ENCODE measurements around the gene ZMYM2. TPM values are rescaled to one million over a fixed set of nuclear protein-coding genes. Genes with fewer than 3 reads are reported as not detected.

Gene ZMYM2
- polyA plus RNA-seq, 3 donors = 6.7 to 32.6 (median 8.5) TPM

DNA sequence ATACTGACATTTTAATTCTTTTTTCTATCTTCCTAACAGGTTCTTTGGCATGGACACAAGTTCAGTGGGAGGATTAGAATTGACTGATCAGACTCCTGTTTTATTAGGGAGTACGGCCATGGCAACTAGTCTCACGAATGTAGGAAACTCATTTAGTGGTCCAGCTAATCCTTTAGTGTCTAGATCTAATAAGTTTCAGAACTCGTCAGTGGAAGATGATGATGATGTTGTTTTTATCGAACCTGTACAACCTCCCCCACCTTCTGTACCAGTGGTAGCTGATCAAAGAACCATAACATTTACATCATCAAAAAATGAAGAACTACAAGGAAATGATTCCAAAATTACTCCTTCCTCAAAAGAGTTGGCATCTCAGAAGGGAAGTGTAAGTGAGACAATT is 34.5 kb downstream of the ZMYM2 start:
- Mint-ChIP-seq H3K36me3 (peaks cover 46 to 79% of the 10 kb centered on the region in 2 donors), H3K9me3 (no peaks in the 10 kb centered on the region), H3K4me3 (no peak overlapping the region), H3K27me3 (ENCODE audit: low read depth in 3 of 3) (peaks cover 0 to 1% (median 0%) of the 10 kb centered on the region in 3 donors), H3K4me1 (peaks cover 7% of the 10 kb centered on the region), H3K27ac (no peak overlapping the region)
- Histone ChIP-seq H4K20me1 (ENCODE audit: insufficient read depth, low read length) (peaks cover 98% of the 10 kb centered on the region), H3K9ac (ENCODE audit: insufficient read depth, low read length, poor library complexity, severe bottlenecking) (no peak overlapping the region), H2AFZ (ENCODE audit: insufficient read depth, low read depth, low read length, poor library complexity, severe bottlenecking) (no peak overlapping the region), H3K36me3 (replicated peaks in 1 of 2; ENCODE audit: control insufficient read depth in 1 of 2, insufficient read depth in 2 of 2, low read length in 2 of 2) (peaks cover 41 to 79% of the 10 kb centered on the region in 2 donors), H3K27me3 (ENCODE audit: control insufficient read depth in 2 of 2, insufficient read depth in 2 of 2, low read length in 2 of 2) (no peaks in the 10 kb centered on the region), H3K4me2 (replicated peaks; ENCODE audit: extremely low read depth, low read length, poor library complexity, severe bottlenecking) (no peak overlapping the region), H3K4me1 (ENCODE audit: control insufficient read depth in 1 of 2, insufficient read depth in 2 of 2, low read length in 2 of 2) (no peaks in the 10 kb centered on the region), H3K9me3 (replicated peaks in 1 of 2; ENCODE audit: control insufficient read depth in 1 of 2, insufficient read depth in 1 of 2, low read length in 2 of 2) (no peaks in the 10 kb centered on the region), H3K79me2 (ENCODE audit: insufficient read depth, low read length) (peaks cover 82% of the 10 kb centered on the region), H3K4me3 (replicated peaks in 1 of 3; ENCODE audit: low read depth in 2 of 3, low read length in 3 of 3) (no peak overlapping the region), H3K27ac (ENCODE audit: low read depth in 1 of 2, low read length in 2 of 2) (no peak overlapping the region)
- DNase-seq = no peak
- WGBS (ENCODE audit: insufficient coverage) = no CpG with 5 or more reads among the region's 4 CpGs
- intact Hi-C loops (cut with micrococcal nuclease) = no loop called here
- TF ChIP-seq, protein P1, sequence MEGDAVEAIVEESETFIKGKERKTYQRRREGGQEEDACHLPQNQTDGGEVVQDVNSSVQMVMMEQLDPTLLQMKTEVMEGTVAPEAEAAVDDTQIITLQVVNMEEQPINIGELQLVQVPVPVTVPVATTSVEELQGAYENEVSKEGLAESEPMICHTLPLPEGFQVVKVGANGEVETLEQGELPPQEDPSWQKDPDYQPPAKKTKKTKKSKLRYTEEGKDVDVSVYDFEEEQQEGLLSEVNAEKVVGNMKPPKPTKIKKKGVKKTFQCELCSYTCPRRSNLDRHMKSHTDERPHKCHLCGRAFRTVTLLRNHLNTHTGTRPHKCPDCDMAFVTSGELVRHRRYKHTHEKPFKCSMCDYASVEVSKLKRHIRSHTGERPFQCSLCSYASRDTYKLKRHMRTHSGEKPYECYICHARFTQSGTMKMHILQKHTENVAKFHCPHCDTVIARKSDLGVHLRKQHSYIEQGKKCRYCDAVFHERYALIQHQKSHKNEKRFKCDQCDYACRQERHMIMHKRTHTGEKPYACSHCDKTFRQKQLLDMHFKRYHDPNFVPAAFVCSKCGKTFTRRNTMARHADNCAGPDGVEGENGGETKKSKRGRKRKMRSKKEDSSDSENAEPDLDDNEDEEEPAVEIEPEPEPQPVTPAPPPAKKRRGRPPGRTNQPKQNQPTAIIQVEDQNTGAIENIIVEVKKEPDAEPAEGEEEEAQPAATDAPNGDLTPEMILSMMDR (IDR thresholded peaks at IDR 0.05) = no peak

DNA sequence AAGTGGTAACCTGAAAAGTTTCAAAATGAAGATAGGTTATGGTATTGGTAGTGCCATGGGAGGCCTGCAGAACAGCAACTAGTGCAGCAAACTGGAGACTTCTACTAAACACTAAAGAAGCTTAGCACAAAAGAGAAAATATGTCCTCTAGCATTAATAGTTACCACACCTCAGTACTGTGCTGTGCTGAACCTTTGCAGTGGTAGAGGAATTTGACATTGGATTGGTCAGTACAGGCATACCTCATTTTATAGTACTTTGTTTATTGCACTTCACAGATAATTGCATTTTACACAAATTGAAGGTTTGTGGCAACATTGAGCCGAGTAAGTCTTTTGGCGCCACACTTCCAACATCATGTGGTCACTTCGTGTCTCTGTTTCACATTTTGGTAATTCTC is 40.4 kb downstream of the ZMYM2 start:
- Mint-ChIP-seq H3K4me1 (peaks cover 4% of the 10 kb centered on the region), H3K4me3 (no peak overlapping the region), H3K9me3 (no peaks in the 10 kb centered on the region), H3K27ac (no peak overlapping the region), H3K36me3 (peaks cover 57 to 76% of the 10 kb centered on the region in 2 donors), H3K27me3 (ENCODE audit: low read depth in 3 of 3) (peaks cover 0 to 1% (median 0%) of the 10 kb centered on the region in 3 donors)
- no peaks in the 10 kb centered on the region for H3K4me1 ChIP-seq (ENCODE audit: control insufficient read depth in 1 of 2, insufficient read depth in 2 of 2, low read length in 2 of 2)
- peaks cover 95% of the 10 kb centered on the region for H4K20me1 ChIP-seq (ENCODE audit: insufficient read depth, low read length)
- no peak overlapping the region for H3K9ac ChIP-seq (ENCODE audit: insufficient read depth, low read length, poor library complexity, severe bottlenecking)
- H3K27ac ChIP-seq (ENCODE audit: low read depth in 1 of 2, low read length in 2 of 2) = no peak overlapping the region
- no peak overlapping the region for H3K4me2 ChIP-seq (replicated peaks; ENCODE audit: extremely low read depth, low read length, poor library complexity, severe bottlenecking)
- no CpG with 5 or more reads among the region's 3 CpGs for WGBS (ENCODE audit: insufficient coverage)
- no peak overlapping the region for H2AFZ ChIP-seq (ENCODE audit: insufficient read depth, low read depth, low read length, poor library complexity, severe bottlenecking)
- H3K36me3 ChIP-seq (replicated peaks in 1 of 2; ENCODE audit: control insufficient read depth in 1 of 2, insufficient read depth in 2 of 2, low read length in 2 of 2) = peaks cover 44 to 85% of the 10 kb centered on the region in 2 donors
- no peaks in the 10 kb centered on the region for H3K9me3 ChIP-seq (replicated peaks in 1 of 2; ENCODE audit: control insufficient read depth in 1 of 2, insufficient read depth in 1 of 2, low read length in 2 of 2)
- DNase-seq = no peak
- H3K79me2 ChIP-seq (ENCODE audit: insufficient read depth, low read length) = peaks cover 67% of the 10 kb centered on the region
- no peaks in the 10 kb centered on the region for H3K27me3 ChIP-seq (ENCODE audit: control insufficient read depth in 2 of 2, insufficient read depth in 2 of 2, low read length in 2 of 2)
- TF ChIP-seq, protein P1 (IDR thresholded peaks at IDR 0.05) = no peak
- intact Hi-C loops (cut with micrococcal nuclease) = no loop called here
- no peak overlapping the region for H3K4me3 ChIP-seq (replicated peaks in 1 of 3; ENCODE audit: low read depth in 2 of 3, low read length in 3 of 3)
